HEK293T (cell line): ENCODE measurements around the gene SEMA3A.

Experiments used
- BHLHE40 ChIP-seq: fragments of 450-650 bp; IDR thresholded peaks from 2 replicates; pipeline ENCODE4 v1.6.1; 2016; ENCODE audit warnings: mild to moderate bottlenecking, moderate library complexity, borderline replicate concordance
- FOXA1 ChIP-seq: fragments of 450-650 bp; IDR thresholded peaks from 2 replicates; pipeline ENCODE4 v1.6.1; 2016; ENCODE audit warnings: mild to moderate bottlenecking
- FOXM1 ChIP-seq: fragments of 450-650 bp; IDR thresholded peaks from 2 replicates; pipeline ENCODE4 v1.6.1; 2017; ENCODE audit warnings: mild to moderate bottlenecking, borderline replicate concordance
- HDGF ChIP-seq: fragments of 450-650 bp; IDR thresholded peaks from 2 replicates; pipeline ENCODE4 v1.6.1; 2017; ENCODE audit warnings: antibody characterized with exemption, borderline replicate concordance
- LEF1 ChIP-seq: fragments of 450-650 bp; IDR thresholded peaks from 2 replicates; pipeline ENCODE4 v1.6.1; 2017; ENCODE audit warnings: mild to moderate bottlenecking, borderline replicate concordance
- SP1 ChIP-seq: fragments of 450-650 bp; IDR thresholded peaks from 2 replicates; pipeline ENCODE4 v1.6.1; 2017
- SUZ12 ChIP-seq: fragments of 450-650 bp; IDR thresholded peaks from 2 replicates; pipeline ENCODE4 v1.6.1; 2016; ENCODE audit warnings: mild to moderate bottlenecking
- TARDBP ChIP-seq: fragments of 450-650 bp; IDR thresholded peaks from 2 replicates; pipeline ENCODE4 v1.6.1; 2016
- TF ChIP-seq, protein P1 (sequence below): fragments of 450-650 bp; IDR thresholded peaks from 2 replicates; pipeline ENCODE4 v1.6.1; 2016

DNA sequence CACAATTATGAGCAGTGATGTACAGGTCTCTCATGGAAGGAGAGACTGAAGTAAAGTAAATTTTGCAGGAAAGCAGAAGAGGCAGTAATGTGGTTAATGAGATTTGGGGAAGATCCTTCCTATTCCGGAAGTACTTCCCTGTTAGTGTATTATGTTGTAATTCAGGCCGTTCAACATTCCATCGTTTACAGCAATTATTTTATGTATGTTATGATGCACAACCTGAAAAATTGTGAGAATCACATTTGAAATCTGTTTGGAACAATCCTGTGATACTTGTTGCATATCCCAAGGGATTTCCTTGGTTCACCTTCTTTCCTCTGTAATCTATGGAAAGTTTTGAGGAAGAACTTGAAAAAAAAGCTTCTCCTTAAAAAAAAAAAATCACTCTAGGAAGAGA, 247.8 kb downstream of the SEMA3A start:
- TF ChIP-seq LEF1, result no peak
- TF ChIP-seq SP1, result no peak
- TF ChIP-seq, protein P1, sequence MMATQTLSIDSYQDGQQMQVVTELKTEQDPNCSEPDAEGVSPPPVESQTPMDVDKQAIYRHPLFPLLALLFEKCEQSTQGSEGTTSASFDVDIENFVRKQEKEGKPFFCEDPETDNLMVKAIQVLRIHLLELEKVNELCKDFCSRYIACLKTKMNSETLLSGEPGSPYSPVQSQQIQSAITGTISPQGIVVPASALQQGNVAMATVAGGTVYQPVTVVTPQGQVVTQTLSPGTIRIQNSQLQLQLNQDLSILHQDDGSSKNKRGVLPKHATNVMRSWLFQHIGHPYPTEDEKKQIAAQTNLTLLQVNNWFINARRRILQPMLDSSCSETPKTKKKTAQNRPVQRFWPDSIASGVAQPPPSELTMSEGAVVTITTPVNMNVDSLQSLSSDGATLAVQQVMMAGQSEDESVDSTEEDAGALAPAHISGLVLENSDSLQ, result no peak
- no peak for TF ChIP-seq BHLHE40
- TF ChIP-seq HDGF, result no peak
- no peak for TF ChIP-seq FOXM1
- no peak for TF ChIP-seq TARDBP
- TF ChIP-seq FOXA1, result no peak
- no peak for TF ChIP-seq SUZ12
